ENCODE data around the gene RNF224. TPM values are rescaled to one million over a fixed set of nuclear protein-coding genes. Genes with fewer than 3 reads are reported as not detected.

RNF224 gene
- total RNA-seq, 1 experiment from 2014 or later: 0.30 TPM

- DNase-seq (ENCODE audit: low read depth, low spot score): no peak
These were observed 34.9 kb upstream of the RNF224 start for GRCh38 chr9:137192448-137192780.

More at GRCh38 chr9:137192448-137192780, 34.9 kb upstream of the RNF224 start:
- peaks cover 26 to 42% of the 10 kb centered on the region in 2 experiments for H3K4me1 ChIP-seq (ENCODE audit: control insufficient read depth in 1 of 2, insufficient read depth in 2 of 2, low read length in 2 of 2)
- ChIA-PET RAD21 (ENCODE audit: low non-redundant PET in 1 of 2, low total read pairs in 2 of 2, uncharacterized antibody in 2 of 2, unreplicated experiment in 2 of 2) (no interaction called here), POLR2A (no interaction called here), CTCF (no interaction called here)
- no peaks in the 10 kb centered on the region for H3K27me3 ChIP-seq (ENCODE audit: insufficient read depth, low read length)
- H3K9ac ChIP-seq (ENCODE audit: low read length): no peak overlapping the region
- no peak overlapping the region for H3K4me3 ChIP-seq (replicated peaks in 1 of 2; ENCODE audit: low read depth in 1 of 2, low read length in 2 of 2)
- no peak overlapping the region for H2AFZ ChIP-seq (ENCODE audit: low read depth, low read length, poor library complexity, severe bottlenecking)
- no peak for ATAC-seq
- no peak overlapping the region for H3K27ac ChIP-seq (ENCODE audit: low read depth, low read length)
- no TSS peak for BruUV-seq (replicated peaks)
- peaks cover 0 to 7% of the 10 kb centered on the region in 2 experiments; a peak in 1 of 4 replicates for H3K36me3 ChIP-seq (ENCODE audit: control insufficient read depth in 1 of 2, insufficient read depth in 2 of 2, low read length in 2 of 2)
- intact Hi-C loops (cut with micrococcal nuclease): no loop called here
- no peaks in the 10 kb centered on the region for H4K20me1 ChIP-seq (ENCODE audit: insufficient read depth)
- no peaks in the 10 kb centered on the region for H3K9me2 ChIP-seq (ENCODE audit: insufficient read depth)
- TF ChIP-seq SRF (IDR thresholded peaks at IDR 0.05; ENCODE audit: low read depth) (no peak), EZH2 (IDR thresholded peaks at IDR 0.05) (no peak), ZNF274 (IDR thresholded peaks at IDR 0.05; ENCODE audit: low read depth, low read length) (no peak), EGR1 (IDR thresholded peaks at IDR 0.05; ENCODE audit: low read depth) (no peak), POLR2A (IDR thresholded peaks at IDR 0.05; ENCODE audit: borderline replicate concordance, extremely low read depth, insufficient read depth, insufficient read length) (no peak), TCF7L2 (IDR thresholded peaks at IDR 0.05; ENCODE audit: borderline replicate concordance, extremely low read depth, insufficient read depth, insufficient read length) (no peak), SP1 (IDR thresholded peaks at IDR 0.05; ENCODE audit: low read depth) (no peak), POLR2AphosphoS5 (IDR thresholded peaks at IDR 0.05; ENCODE audit: low read depth, low read length) (no peak), CTCF (IDR thresholded peaks at IDR 0.05 in 2 of 3, conservative IDR thresholded peaks at IDR 0.05 in 1 of 3; ENCODE audit: borderline replicate concordance in 1 of 3, insufficient read depth in 1 of 3, low read depth in 2 of 3, low read length in 2 of 3) (no peak), CBX3 (IDR thresholded peaks at IDR 0.05; ENCODE audit: low read depth) (no peak), JUND (IDR thresholded peaks at IDR 0.05) (no peak), ATF3 (IDR thresholded peaks at IDR 0.05) (no peak), RAD21 (IDR thresholded peaks at IDR 0.05; ENCODE audit: low read depth) (no peak), REST (IDR thresholded peaks at IDR 0.05; ENCODE audit: low read depth) (no peak), ZFX (IDR thresholded peaks at IDR 0.05) (no peak), FOSL1 (IDR thresholded peaks at IDR 0.05; ENCODE audit: low read depth) (no peak), YY1 (IDR thresholded peaks at IDR 0.05; ENCODE audit: extremely low read depth, insufficient replicate concordance, low read depth, low read length) (no peak), MAX (IDR thresholded peaks at IDR 0.05) (no peak)
- H3K9me3 ChIP-seq (ENCODE audit: control insufficient read depth in 1 of 2, insufficient read depth in 1 of 2, low read depth in 1 of 2, low read length in 2 of 2): no peaks in the 10 kb centered on the region
- H3K79me2 ChIP-seq (ENCODE audit: insufficient read depth, low read length): peaks cover 39% of the 10 kb centered on the region
- no peak overlapping the region for H3K4me2 ChIP-seq (ENCODE audit: low read length)

Data from HCT116 (cell line).